ENCODE measurements around the gene CNKSR1.

- no peak for TF ChIP-seq CTCF (IDR thresholded peaks at IDR 0.05)
- no peak for TF ChIP-seq CREB1 (CRISPR knock-in tag; IDR thresholded peaks at IDR 0.05)
- no peak for TF ChIP-seq AFF4 (CRISPR knock-in tag; IDR thresholded peaks at IDR 0.05; ENCODE audit: borderline replicate concordance)
- no peak for TF ChIP-seq NFYB (CRISPR knock-in tag; conservative IDR thresholded peaks at IDR 0.05; ENCODE audit: low read depth)
Observed at GRCh38 chr1:26154750-26155149, 22.5 kb upstream of the CNKSR1 start.
